Breast epithelium (tissue), 3 donors: ENCODE results near the gene SERPINB8.

Source experiments
- POLR2A ChIP-seq: fragments of 450-650 bp; IDR thresholded peaks from one replicate; pipeline ENCODE4 v1.6.1; 2016; ENCODE audit warnings: antibody characterized with exemption, mild to moderate bottlenecking, moderate library complexity
- TF ChIP-seq, protein P1 (sequence below), 3 donors: fragments of 450-650 bp; IDR thresholded peaks; one replicate each; pipeline ENCODE4 v1.5.1; 2016 to 2017; ENCODE audit warnings: antibody characterized with exemption in 3 of 3, mild to moderate bottlenecking in 3 of 3, moderate library complexity in 3 of 3

DNA sequence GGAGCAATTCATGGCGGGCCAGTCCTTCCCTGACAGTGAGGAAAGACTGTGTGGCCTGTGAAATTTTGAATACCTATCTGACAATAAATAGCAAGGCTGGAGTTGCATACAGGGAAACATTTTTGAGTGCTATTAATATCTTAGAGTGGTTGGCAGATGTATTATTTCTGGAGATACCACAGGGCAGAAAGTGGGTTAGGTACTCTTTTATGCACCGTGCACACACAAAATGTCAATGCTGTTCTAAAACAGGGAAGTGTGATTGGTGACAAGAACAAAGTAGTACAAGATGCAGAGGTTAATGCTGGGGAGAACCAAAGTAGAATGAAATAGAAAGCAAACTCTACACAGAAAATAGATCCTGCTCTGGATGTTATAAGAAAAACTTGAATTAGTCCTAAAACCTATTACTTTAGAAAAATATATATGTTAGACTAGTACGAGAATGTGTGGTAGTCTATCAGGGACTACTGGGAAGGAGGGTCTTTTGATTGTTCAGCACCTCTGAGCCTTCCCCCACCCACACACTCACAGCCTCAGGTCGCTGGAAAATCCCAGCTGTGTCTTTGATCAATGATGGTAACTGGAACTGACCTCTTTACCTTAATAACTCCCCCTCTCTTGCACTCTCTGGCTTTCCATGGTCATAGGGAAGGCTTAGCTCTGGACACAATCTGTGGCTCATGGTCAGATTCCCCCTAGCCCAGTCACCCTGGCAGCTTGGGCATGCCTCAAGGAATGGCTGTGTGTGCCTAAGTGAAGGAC lies 58.2 kb downstream of the SERPINB8 start:
- TF ChIP-seq, protein P1, sequence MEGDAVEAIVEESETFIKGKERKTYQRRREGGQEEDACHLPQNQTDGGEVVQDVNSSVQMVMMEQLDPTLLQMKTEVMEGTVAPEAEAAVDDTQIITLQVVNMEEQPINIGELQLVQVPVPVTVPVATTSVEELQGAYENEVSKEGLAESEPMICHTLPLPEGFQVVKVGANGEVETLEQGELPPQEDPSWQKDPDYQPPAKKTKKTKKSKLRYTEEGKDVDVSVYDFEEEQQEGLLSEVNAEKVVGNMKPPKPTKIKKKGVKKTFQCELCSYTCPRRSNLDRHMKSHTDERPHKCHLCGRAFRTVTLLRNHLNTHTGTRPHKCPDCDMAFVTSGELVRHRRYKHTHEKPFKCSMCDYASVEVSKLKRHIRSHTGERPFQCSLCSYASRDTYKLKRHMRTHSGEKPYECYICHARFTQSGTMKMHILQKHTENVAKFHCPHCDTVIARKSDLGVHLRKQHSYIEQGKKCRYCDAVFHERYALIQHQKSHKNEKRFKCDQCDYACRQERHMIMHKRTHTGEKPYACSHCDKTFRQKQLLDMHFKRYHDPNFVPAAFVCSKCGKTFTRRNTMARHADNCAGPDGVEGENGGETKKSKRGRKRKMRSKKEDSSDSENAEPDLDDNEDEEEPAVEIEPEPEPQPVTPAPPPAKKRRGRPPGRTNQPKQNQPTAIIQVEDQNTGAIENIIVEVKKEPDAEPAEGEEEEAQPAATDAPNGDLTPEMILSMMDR (IDR thresholded peaks at IDR 0.05), result no peak
- no peak for TF ChIP-seq POLR2A
